DMS53 treated with DMSO at 0.1 percent for 48 hours (cell line): ENCODE results near the gene RNF11.

Experiments
- DNase-seq: peaks from one replicate; lab custom pipeline; 2025; ENCODE audit not compliant: unreplicated experiment; lab: John Stamatoyannopoulos, UW

RNF11 gene

GRCh38 chr1:51263147-51263877 lies 27.2 kb downstream of the RNF11 start:
- DNase-seq, result no peak

GRCh38 chr1:51264451-51264850 lies 28.4 kb downstream of the RNF11 start:
- DNase-seq, result no peak

- DNase-seq, result no peak
Observed at GRCh38 chr1:51265618-51266017, 29.5 kb downstream of the RNF11 start.

- DNase-seq, result no peak
Observed at GRCh38 chr1:51266181-51266580, 30.1 kb downstream of the RNF11 start.

GRCh38 chr1:51266791-51267190 lies 30.7 kb downstream of the RNF11 start:
- DNase-seq, result no peak

GRCh38 chr1:51268634-51269033 lies 32.6 kb downstream of the RNF11 start:
- no peak for DNase-seq

- no peak for DNase-seq
Observed at GRCh38 chr1:51270751-51271150, 34.7 kb downstream of the RNF11 start.

GRCh38 chr1:51272916-51273315 lies 36.8 kb downstream of the RNF11 start:
- no peak for DNase-seq

- no peak for DNase-seq
Observed at GRCh38 chr1:51274676-51275075, 38.6 kb downstream of the RNF11 start.

GRCh38 chr1:51276286-51276685 lies 40.2 kb downstream of the RNF11 start:
- no peak for DNase-seq

GRCh38 chr1:51280321-51280978 lies 44.4 kb downstream of the RNF11 start:
- no peak for DNase-seq

GRCh38 chr1:51281807-51282206 lies 45.7 kb downstream of the RNF11 start:
- no peak for DNase-seq

GRCh38 chr1:51282605-51283004 lies 46.5 kb downstream of the RNF11 start:
- DNase-seq, result no peak

GRCh38 chr1:51283979-51284378 lies 47.9 kb downstream of the RNF11 start:
- no peak for DNase-seq

GRCh38 chr1:51284487-51284954 lies 48.4 kb downstream of the RNF11 start:
- peak; percentile 40 for DNase-seq

GRCh38 chr1:51285055-51285454 lies 49.0 kb downstream of the RNF11 start:
- no peak for DNase-seq

- no peak for DNase-seq
Observed at GRCh38 chr1:51287966-51288365, 51.9 kb downstream of the RNF11 start.

GRCh38 chr1:51288578-51288977 lies 52.5 kb downstream of the RNF11 start:
- DNase-seq, result no peak

GRCh38 chr1:51289676-51290488 lies 53.8 kb downstream of the RNF11 start:
- DNase-seq, result no peak

GRCh38 chr1:51290489-51290847 lies 54.4 kb downstream of the RNF11 start:
- no peak for DNase-seq

GRCh38 chr1:51293898-51294515 lies 57.9 kb downstream of the RNF11 start:
- no peak for DNase-seq
